GM12878 (cell line): ENCODE results near the gene SACS. TPM values are rescaled to one million over a fixed set of nuclear protein-coding genes. Genes with fewer than 3 reads are reported as not detected.

Source experiments
- ATAC-seq: fragments of 200-7000 bp; cut with Tn5 transposase; 3 replicates; pipeline ENCODE4 v1.9.1; 2020; ENCODE audit warnings: mild to moderate bottlenecking, moderate library complexity
- BruUV-seq: library from RNA; stranded (reverse); fragments of 400-500 nt; replicated peaks from 2 replicates; lab custom pipeline; 2021; lab: Mats Ljungman, UMichigan
- CTCF ChIA-PET: fragments of 300-600 bp; sonication (Branson Sonifier 250); formaldehyde crosslinking; extraction: SDS; loops from one replicate; lab custom pipeline; 2021; ENCODE audit warnings: inconsistent platforms; lab: Yijun Ruan, JAX
- POLR2A ChIA-PET: fragments of 350-600 bp; formaldehyde crosslinking; extraction: SDS; loops from one replicate; lab custom pipeline; 2021; ENCODE audit warnings: inconsistent platforms; lab: Charles Lee
- RAD21 ChIA-PET: fragments of 300-600 bp; sonication (Branson Sonifier 250); formaldehyde crosslinking; loops from one replicate; lab custom pipeline; 2023; ENCODE audit warnings: antibody characterized with exemption; ENCODE audit not compliant: unreplicated experiment; lab: Charles Lee
- SMC1A ChIA-PET: fragments of 300-600 bp; sonication (Branson Sonifier 250); formaldehyde crosslinking; loops from one replicate; lab custom pipeline; 2023; ENCODE audit not compliant: unreplicated experiment, uncharacterized antibody; lab: Charles Lee
- DNase-seq: peaks from one replicate; pipeline ENCODE4 v3.0.0-alpha.2; 2011; ENCODE audit warnings: low read depth, low spot score
- FAIRE-seq: peaks from 3 replicates; lab custom pipeline; 2011; peaks lifted over from hg19 to GRCh38; lab: Jason Lieb, UNC
- H2AFZ ChIP-seq: 2 replicates; pipeline ENCODE4 v1.6.0; 2011; ENCODE audit warnings: low read depth, low read length, control low read depth; ENCODE audit not compliant: control insufficient read depth
- H3K27ac ChIP-seq: 2 replicates; pipeline ENCODE4 v1.5.1; 2011; ENCODE audit warnings: control low read depth; ENCODE audit not compliant: control insufficient read depth, insufficient read depth
- H3K27me3 ChIP-seq, 2 experiments: replicated peaks in 1 of 2; 2 replicates each; pipeline versions ENCODE4 v1.6.0 to v1.6.1; 2011; ENCODE audit warnings: low read length in 1 of 2; ENCODE audit not compliant: control insufficient read depth in 2 of 2, insufficient read depth in 2 of 2
- H3K36me3 ChIP-seq, 2 experiments: 2 replicates each; pipeline ENCODE4 v1.5.1; 2011; ENCODE audit warnings: low read length in 1 of 2; ENCODE audit not compliant: control insufficient read depth in 2 of 2, insufficient read depth in 2 of 2
- H3K4me1 ChIP-seq: 2 replicates; pipeline ENCODE4 v1.6.1; 2011; ENCODE audit warnings: mild to moderate bottlenecking, low read length, moderate library complexity, mixed read lengths; ENCODE audit not compliant: control insufficient read depth, insufficient read depth
- H3K4me2 ChIP-seq: 2 replicates; pipeline ENCODE4 v1.6.0; 2011; ENCODE audit warnings: control low read depth; ENCODE audit not compliant: control insufficient read depth, insufficient read depth
- H3K4me3 ChIP-seq: fragments of 200-600 bp; sonication (generic); 2 replicates; pipeline ENCODE4 v1.5.1; 2016
- H3K79me2 ChIP-seq: 2 replicates; pipeline ENCODE4 v1.6.0; 2011; ENCODE audit warnings: low read length; ENCODE audit not compliant: control insufficient read depth, insufficient read depth
- H3K9ac ChIP-seq: 2 replicates; pipeline ENCODE4 v1.8.0; 2011; ENCODE audit warnings: low read length, control low read depth, mixed read lengths; ENCODE audit not compliant: control insufficient read depth, insufficient read depth
- H3K9me3 ChIP-seq: replicated peaks from 3 replicates; pipeline ENCODE4 v1.5.1; 2011; ENCODE audit warnings: mild to moderate bottlenecking, low read length; ENCODE audit not compliant: control insufficient read depth, insufficient read depth
- H4K20me1 ChIP-seq: 2 replicates; pipeline ENCODE4 v1.6.0; 2011; ENCODE audit not compliant: control insufficient read depth, insufficient read depth
- EGR1 ChIP-seq, 2 experiments: IDR thresholded peaks; 1 replicate in 1 of 2; 2 replicates in 1 of 2; pipeline ENCODE4 v1.6.1; 2011 to 2012; ENCODE audit warnings: low read depth in 2 of 2, low read length in 2 of 2, borderline replicate concordance in 1 of 2, mild to moderate bottlenecking in 1 of 2, moderate library complexity in 1 of 2
- GATAD2B ChIP-seq: fragments of 450-650 bp; conservative IDR thresholded peaks from 2 replicates; pipeline ENCODE4 v1.6.1; 2017; ENCODE audit warnings: low read depth, mild to moderate bottlenecking, moderate library complexity
- IKZF1 ChIP-seq: fragments of 450-650 bp; conservative IDR thresholded peaks from 2 replicates; pipeline ENCODE4 v1.6.1; 2017; ENCODE audit warnings: antibody characterized with exemption, mild to moderate bottlenecking
- KDM1A ChIP-seq: fragments of 200-600 bp; sonication (generic); IDR thresholded peaks from 2 replicates; pipeline ENCODE4 v1.6.1; 2016; ENCODE audit warnings: borderline replicate concordance
- NFIC ChIP-seq: IDR thresholded peaks from 2 replicates; pipeline ENCODE4 v1.6.1; 2012; ENCODE audit warnings: low read depth, mild to moderate bottlenecking, inconsistent platforms, low read length, moderate library complexity
- NFYA ChIP-seq: IDR thresholded peaks from 2 replicates; pipeline ENCODE4 v1.6.1; 2011; ENCODE audit warnings: low read depth, mild to moderate bottlenecking, low read length, improper control_type of control experiment, borderline replicate concordance
- NRF1 ChIP-seq: conservative IDR thresholded peaks from 2 replicates; pipeline ENCODE4 v1.6.1; 2011; ENCODE audit warnings: mild to moderate bottlenecking, low read depth, low read length, improper control_type of control experiment
- SIN3A ChIP-seq: IDR thresholded peaks from 2 replicates; pipeline ENCODE4 v1.6.1; 2012; ENCODE audit warnings: low read depth, low read length, improper control_type of control experiment
- SREBF2 ChIP-seq: IDR thresholded peaks from 2 replicates; pipeline ENCODE4 v1.6.1; 2012; ENCODE audit warnings: mild to moderate bottlenecking, low read length
- STAT1 ChIP-seq: fragments of 450-650 bp; conservative IDR thresholded peaks from 2 replicates; pipeline ENCODE4 v1.6.1; 2014; ENCODE audit warnings: antibody characterized with exemption, mild to moderate bottlenecking
- ZNF217 ChIP-seq: fragments of 450-650 bp; IDR thresholded peaks from 2 replicates; pipeline ENCODE4 v1.6.1; 2017; ENCODE audit warnings: antibody characterized with exemption, mild to moderate bottlenecking
- ZNF384 ChIP-seq: IDR thresholded peaks from 2 replicates; pipeline ENCODE4 v1.6.1; 2012; ENCODE audit warnings: low read depth, mild to moderate bottlenecking, low read length, improper control_type of control experiment, borderline replicate concordance
- WGBS: methylation state at CpG from one replicate; pipeline ENCODE4 v1.1.6; 2016; ENCODE audit warnings: low lambda C conversion rate; ENCODE audit not compliant: insufficient replicate concordance, insufficient coverage; ENCODE audit errors: missing lambda C conversion rate; 5-methylcytosine and 5-hydroxymethylcytosine counted together
- in situ Hi-C: fragments of 300-500 bp; cut with MboI; formaldehyde crosslinking; loops from 9 replicates; pipeline ENCODE4 v1.14.3; 2018; ENCODE audit warnings: mixed read lengths
- intact Hi-C: fragments of 100-400 bp; cut with micrococcal nuclease; formaldehyde crosslinking; loops from one replicate; pipeline ENCODE4 v1.14.2; 2022; ENCODE audit not compliant: unreplicated experiment
- polyA plus RNA-seq, 11 experiments: library from polyadenylated mRNA; depleted of rRNA in 4 of 11; unstranded in 6 of 11; stranded (reverse) in 5 of 11; fragments of >200 nt; fragmentation: Nextera tagmentation in 4 of 11; fragmentation: Illumina TruSeq in 1 of 11; extraction: Ambion mirVana in 4 of 11; extraction: Trizol in 1 of 11; gene quantifications; 1 replicate in 1 of 11; 2 replicates in 10 of 11; pipeline versions ENCODE4 v1.2.1 to v1.2.3, GENCODE V29; 2011 to 2016; ENCODE audit warnings: inconsistent platforms in 2 of 11, missing spikeins in 2 of 11, low read depth in 1 of 11
- total RNA-seq, 4 experiments: library from RNA; depleted of rRNA in 3 of 4; stranded (reverse); fragments of >200 nt in 3 of 4; fragmentation: Illumina TruSeq in 1 of 4; extraction: Trizol in 1 of 4; gene quantifications; 2 replicates each; pipeline versions ENCODE4 v1.2.1 to v1.2.3, GENCODE V29; 2013 to 2021
- TF ChIP-seq, protein P1 (sequence below), 3 experiments: IDR thresholded peaks in 2 of 3; conservative IDR thresholded peaks in 1 of 3; 2 replicates each; pipeline ENCODE4 v1.5.1; 2011; ENCODE audit warnings: low read depth in 3 of 3, low read length in 3 of 3, mild to moderate bottlenecking in 3 of 3, control low read depth in 2 of 3, moderate library complexity in 2 of 3, inconsistent platforms in 1 of 3, mixed read lengths in 1 of 3; ENCODE audit not compliant: control insufficient read depth in 2 of 3, insufficient read depth in 1 of 3; ENCODE audit errors: extremely low read depth in 1 of 3
- TF ChIP-seq, protein P2 (sequence below): fragments of 450-650 bp; IDR thresholded peaks from 2 replicates; pipeline ENCODE4 v1.6.1; 2014; ENCODE audit warnings: mild to moderate bottlenecking
- TF ChIP-seq, protein P3 (sequence below): fragments of 450-650 bp; IDR thresholded peaks from 2 replicates; pipeline ENCODE4 v1.6.1; 2017; ENCODE audit warnings: antibody characterized with exemption, mild to moderate bottlenecking, moderate library complexity

Gene SACS
- total and polyA plus RNA-seq, 10 of the 15 experiments (the other 5 are each of a cell fraction or from before 2014, with no cell fraction given), result 9.9 to 74.9 (median 22.1) TPM

DNA sequence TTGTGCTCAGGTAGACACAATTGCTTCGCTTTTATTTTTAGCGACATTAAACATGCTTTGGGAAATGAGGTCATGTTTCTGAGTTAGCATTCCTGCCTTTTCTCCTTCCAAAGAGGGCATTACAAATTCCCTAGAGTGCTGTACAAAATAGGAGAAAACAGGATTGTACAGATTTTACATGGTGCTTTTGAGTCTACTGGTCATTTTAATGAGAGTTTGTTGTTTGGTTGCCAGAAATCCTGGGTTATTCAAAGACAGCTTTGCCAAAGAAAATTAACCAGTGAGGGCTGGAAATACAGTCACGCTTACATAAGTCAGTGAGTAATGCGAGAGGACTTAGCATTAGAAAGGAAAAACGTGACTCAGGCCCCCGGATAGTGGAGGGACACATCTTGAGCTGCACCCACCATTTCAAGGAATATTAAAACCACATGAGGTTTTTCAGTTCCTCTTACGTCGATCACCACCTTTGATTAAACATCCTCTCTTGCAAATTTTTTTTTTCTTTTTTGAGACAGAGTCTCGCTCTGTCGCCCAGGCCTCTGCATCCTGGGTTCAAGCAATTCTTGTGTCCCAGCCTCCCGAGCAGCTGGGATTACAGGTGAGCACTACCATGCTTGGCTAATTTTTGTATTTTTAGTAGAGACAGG lies 55.4 kb downstream of the SACS start:
- Histone ChIP-seq H4K20me1 (no peaks in the 10 kb centered on the region), H3K27ac (no peak overlapping the region), H3K4me1 (peaks cover 29% of the 10 kb centered on the region), H3K9ac (no peak overlapping the region), H3K36me3 (no peaks in the 10 kb centered on the region), H3K79me2 (peaks cover 20% of the 10 kb centered on the region), H2AFZ (no peak overlapping the region; the same call in 1 of the 2 replicates), H3K9me3 (no peaks in the 10 kb centered on the region; the same call in 2 of the 3 replicates), H3K4me2 (peak overlapping the region; percentile 61), H3K27me3 (no peaks in the 10 kb centered on the region), H3K4me3 (no peak overlapping the region)
- in situ Hi-C loops, result no loop called here
- peak; percentile 30 for ATAC-seq
- no TSS peak for BruUV-seq
- FAIRE-seq, result peak; percentile 7
- POLR2A ChIA-PET, result interaction anchor here (0.6 kb wide), 1 partner anchor 1295 kb away, joined by 7 read pairs; no protein-coding TSS in a partner anchor
- DNase-seq, result peak; percentile 68
- intact Hi-C loops, result loop anchor here (5.0 kb wide), 1 partner anchor 84 kb away; no protein-coding TSS in a partner anchor
- RAD21 ChIA-PET, result interaction anchor here (1.0 kb wide), 1 partner anchor 53 kb away, joined by 3 read pairs; no protein-coding TSS in a partner anchor
- CTCF ChIA-PET, result no interaction called here
- SMC1A ChIA-PET, result no interaction called here
- 18% methylated on average over 11 of the region's 11 CpGs for WGBS
- TF ChIP-seq, protein P1, sequence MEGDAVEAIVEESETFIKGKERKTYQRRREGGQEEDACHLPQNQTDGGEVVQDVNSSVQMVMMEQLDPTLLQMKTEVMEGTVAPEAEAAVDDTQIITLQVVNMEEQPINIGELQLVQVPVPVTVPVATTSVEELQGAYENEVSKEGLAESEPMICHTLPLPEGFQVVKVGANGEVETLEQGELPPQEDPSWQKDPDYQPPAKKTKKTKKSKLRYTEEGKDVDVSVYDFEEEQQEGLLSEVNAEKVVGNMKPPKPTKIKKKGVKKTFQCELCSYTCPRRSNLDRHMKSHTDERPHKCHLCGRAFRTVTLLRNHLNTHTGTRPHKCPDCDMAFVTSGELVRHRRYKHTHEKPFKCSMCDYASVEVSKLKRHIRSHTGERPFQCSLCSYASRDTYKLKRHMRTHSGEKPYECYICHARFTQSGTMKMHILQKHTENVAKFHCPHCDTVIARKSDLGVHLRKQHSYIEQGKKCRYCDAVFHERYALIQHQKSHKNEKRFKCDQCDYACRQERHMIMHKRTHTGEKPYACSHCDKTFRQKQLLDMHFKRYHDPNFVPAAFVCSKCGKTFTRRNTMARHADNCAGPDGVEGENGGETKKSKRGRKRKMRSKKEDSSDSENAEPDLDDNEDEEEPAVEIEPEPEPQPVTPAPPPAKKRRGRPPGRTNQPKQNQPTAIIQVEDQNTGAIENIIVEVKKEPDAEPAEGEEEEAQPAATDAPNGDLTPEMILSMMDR (IDR thresholded peaks at IDR 0.05 in 2 of 3, conservative IDR thresholded peaks at IDR 0.05 in 1 of 3; ENCODE audit: control insufficient read depth in 2 of 3, extremely low read depth in 1 of 3, insufficient read depth in 1 of 3, low read depth in 3 of 3, low read length in 3 of 3), result no peak
- TF ChIP-seq SREBF2 (no peak), STAT1 (no peak), NFYA (no peak), ZNF384 (peak; percentile 60; the same call in 1 of the 2 replicates), SIN3A (no peak), EGR1 (IDR thresholded peaks at IDR 0.05; ENCODE audit: borderline replicate concordance in 1 of 2, low read depth in 2 of 2, low read length in 2 of 2) (no peak; a peak in 1 of 3 replicates), ZNF217 (peak; percentile 81), KDM1A (no peak), NRF1 (no peak), GATAD2B (0 out of 2 replicates have a peak, but pooled peaks have one; percentile 37), IKZF1 (peak; percentile 95), NFIC (peak; percentile 78)
- TF ChIP-seq, protein P2, sequence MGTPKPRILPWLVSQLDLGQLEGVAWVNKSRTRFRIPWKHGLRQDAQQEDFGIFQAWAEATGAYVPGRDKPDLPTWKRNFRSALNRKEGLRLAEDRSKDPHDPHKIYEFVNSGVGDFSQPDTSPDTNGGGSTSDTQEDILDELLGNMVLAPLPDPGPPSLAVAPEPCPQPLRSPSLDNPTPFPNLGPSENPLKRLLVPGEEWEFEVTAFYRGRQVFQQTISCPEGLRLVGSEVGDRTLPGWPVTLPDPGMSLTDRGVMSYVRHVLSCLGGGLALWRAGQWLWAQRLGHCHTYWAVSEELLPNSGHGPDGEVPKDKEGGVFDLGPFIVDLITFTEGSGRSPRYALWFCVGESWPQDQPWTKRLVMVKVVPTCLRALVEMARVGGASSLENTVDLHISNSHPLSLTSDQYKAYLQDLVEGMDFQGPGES, result no peak
- TF ChIP-seq, protein P3, sequence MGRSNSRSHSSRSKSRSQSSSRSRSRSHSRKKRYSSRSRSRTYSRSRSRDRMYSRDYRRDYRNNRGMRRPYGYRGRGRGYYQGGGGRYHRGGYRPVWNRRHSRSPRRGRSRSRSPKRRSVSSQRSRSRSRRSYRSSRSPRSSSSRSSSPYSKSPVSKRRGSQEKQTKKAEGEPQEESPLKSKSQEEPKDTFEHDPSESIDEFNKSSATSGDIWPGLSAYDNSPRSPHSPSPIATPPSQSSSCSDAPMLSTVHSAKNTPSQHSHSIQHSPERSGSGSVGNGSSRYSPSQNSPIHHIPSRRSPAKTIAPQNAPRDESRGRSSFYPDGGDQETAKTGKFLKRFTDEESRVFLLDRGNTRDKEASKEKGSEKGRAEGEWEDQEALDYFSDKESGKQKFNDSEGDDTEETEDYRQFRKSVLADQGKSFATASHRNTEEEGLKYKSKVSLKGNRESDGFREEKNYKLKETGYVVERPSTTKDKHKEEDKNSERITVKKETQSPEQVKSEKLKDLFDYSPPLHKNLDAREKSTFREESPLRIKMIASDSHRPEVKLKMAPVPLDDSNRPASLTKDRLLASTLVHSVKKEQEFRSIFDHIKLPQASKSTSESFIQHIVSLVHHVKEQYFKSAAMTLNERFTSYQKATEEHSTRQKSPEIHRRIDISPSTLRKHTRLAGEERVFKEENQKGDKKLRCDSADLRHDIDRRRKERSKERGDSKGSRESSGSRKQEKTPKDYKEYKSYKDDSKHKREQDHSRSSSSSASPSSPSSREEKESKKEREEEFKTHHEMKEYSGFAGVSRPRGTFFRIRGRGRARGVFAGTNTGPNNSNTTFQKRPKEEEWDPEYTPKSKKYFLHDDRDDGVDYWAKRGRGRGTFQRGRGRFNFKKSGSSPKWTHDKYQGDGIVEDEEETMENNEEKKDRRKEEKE, result no peak
